Stomach (tissue), 4 donors: ENCODE results near the gene GNG5.

Source experiments
- EP300 ChIP-seq: sonication (generic); formaldehyde crosslinking; IDR thresholded peaks from one replicate; pipeline ENCODE4 v1.6.1; 2017; ENCODE audit warnings: antibody characterized with exemption
- TF ChIP-seq, protein P1 (sequence below), 7 experiments: fragments of 450-650 bp in 4 of 7; fragments of 200-600 bp in 3 of 7; sonication (generic) in 3 of 7; IDR thresholded peaks; one replicate each; pipeline ENCODE4 v1.5.1; 2016 to 2019; ENCODE audit warnings: antibody characterized with exemption in 7 of 7, control low read depth in 2 of 7, mild to moderate bottlenecking in 1 of 7

DNA sequence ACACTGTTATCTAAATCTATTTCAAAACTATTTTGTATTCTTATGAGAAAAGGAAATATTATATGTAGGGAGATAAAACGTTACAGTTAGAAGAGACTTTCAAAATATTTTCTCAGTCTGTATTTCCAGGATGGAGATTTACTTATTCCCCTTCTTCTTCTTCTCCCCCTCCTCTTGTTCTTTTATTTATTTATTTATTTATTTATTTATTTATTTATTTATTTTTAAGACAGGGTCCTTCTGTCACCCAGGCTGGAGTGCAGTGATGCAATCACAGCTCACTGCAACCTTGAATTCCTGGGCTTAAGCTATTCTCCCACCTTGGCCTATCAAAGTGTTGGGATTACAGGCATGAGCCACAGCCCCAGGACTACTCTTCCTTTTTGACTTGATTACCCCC is 30.2 kb downstream of the GNG5 start:
- no peak for TF ChIP-seq EP300
- TF ChIP-seq, protein P1, sequence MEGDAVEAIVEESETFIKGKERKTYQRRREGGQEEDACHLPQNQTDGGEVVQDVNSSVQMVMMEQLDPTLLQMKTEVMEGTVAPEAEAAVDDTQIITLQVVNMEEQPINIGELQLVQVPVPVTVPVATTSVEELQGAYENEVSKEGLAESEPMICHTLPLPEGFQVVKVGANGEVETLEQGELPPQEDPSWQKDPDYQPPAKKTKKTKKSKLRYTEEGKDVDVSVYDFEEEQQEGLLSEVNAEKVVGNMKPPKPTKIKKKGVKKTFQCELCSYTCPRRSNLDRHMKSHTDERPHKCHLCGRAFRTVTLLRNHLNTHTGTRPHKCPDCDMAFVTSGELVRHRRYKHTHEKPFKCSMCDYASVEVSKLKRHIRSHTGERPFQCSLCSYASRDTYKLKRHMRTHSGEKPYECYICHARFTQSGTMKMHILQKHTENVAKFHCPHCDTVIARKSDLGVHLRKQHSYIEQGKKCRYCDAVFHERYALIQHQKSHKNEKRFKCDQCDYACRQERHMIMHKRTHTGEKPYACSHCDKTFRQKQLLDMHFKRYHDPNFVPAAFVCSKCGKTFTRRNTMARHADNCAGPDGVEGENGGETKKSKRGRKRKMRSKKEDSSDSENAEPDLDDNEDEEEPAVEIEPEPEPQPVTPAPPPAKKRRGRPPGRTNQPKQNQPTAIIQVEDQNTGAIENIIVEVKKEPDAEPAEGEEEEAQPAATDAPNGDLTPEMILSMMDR (IDR thresholded peaks at IDR 0.05): no peak
